Breast epithelium (tissue), 3 donors: ENCODE results near the gene DGKB.

Experiments used
- POLR2A ChIP-seq: fragments of 450-650 bp; IDR thresholded peaks from one replicate; pipeline ENCODE4 v1.6.1; 2016; ENCODE audit warnings: antibody characterized with exemption, mild to moderate bottlenecking, moderate library complexity
- POLR2AphosphoS5 ChIP-seq, 3 donors: sonication (generic); formaldehyde crosslinking; IDR thresholded peaks; one replicate each; pipeline ENCODE4 v1.6.1; 2017; ENCODE audit warnings: antibody characterized with exemption in 3 of 3
- TF ChIP-seq, protein P1 (sequence below), 3 donors: fragments of 450-650 bp; IDR thresholded peaks; one replicate each; pipeline ENCODE4 v1.5.1; 2016 to 2017; ENCODE audit warnings: antibody characterized with exemption in 3 of 3, mild to moderate bottlenecking in 3 of 3, moderate library complexity in 3 of 3

DNA sequence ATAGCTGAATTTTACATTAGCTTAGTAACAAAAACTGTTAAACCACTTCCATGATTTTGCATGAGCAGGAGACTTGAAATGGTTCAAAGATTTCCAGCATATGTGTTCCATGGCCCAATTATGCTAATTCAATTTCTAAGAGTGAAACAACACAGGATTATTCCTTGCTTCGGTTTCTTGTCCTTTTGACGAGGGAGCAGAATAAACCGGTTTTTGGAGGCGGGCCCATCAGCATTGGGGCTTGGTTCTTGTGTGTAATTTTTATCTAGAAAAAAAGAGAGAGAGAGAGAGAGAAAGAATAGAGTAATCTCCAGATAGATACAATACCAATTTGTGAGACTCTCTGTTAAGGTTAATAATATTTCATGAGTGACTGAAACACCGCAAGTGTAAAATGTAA, 753.6 kb downstream of the DGKB start:
- no peak for TF ChIP-seq POLR2A
- TF ChIP-seq, protein P1, sequence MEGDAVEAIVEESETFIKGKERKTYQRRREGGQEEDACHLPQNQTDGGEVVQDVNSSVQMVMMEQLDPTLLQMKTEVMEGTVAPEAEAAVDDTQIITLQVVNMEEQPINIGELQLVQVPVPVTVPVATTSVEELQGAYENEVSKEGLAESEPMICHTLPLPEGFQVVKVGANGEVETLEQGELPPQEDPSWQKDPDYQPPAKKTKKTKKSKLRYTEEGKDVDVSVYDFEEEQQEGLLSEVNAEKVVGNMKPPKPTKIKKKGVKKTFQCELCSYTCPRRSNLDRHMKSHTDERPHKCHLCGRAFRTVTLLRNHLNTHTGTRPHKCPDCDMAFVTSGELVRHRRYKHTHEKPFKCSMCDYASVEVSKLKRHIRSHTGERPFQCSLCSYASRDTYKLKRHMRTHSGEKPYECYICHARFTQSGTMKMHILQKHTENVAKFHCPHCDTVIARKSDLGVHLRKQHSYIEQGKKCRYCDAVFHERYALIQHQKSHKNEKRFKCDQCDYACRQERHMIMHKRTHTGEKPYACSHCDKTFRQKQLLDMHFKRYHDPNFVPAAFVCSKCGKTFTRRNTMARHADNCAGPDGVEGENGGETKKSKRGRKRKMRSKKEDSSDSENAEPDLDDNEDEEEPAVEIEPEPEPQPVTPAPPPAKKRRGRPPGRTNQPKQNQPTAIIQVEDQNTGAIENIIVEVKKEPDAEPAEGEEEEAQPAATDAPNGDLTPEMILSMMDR (IDR thresholded peaks at IDR 0.05): no peak
- TF ChIP-seq POLR2AphosphoS5 (IDR thresholded peaks at IDR 0.05): no peak
